ENCODE measurements around the gene WDR82. TPM values are rescaled to one million over a fixed set of nuclear protein-coding genes. Genes with fewer than 3 reads are reported as not detected.

The WDR82 gene
- total and polyA plus RNA-seq, 2 donors (not counting 1 experiment from before 2014, with no cell fraction given): 71.2 to 77.7 TPM

- DNase-seq (ENCODE audit: low read depth in 2 of 2): no peak
- H3K4me1 ChIP-seq (ENCODE audit: control insufficient read depth, extremely low read depth, insufficient read depth, low read length): peaks cover 5% of the 10 kb centered on the region
Measured at GRCh38 chr3:52221563-52222318, 56.7 kb downstream of the WDR82 start.

GRCh38 chr3:52221141-52221562 lies 57.3 kb downstream of the WDR82 start:
- TF ChIP-seq CTCF (conservative IDR thresholded peaks at IDR 0.05 in 1 of 2, IDR thresholded peaks at IDR 0.05 in 1 of 2; ENCODE audit: low read depth in 1 of 2, low read length in 2 of 2): no peak
- no peak for TF ChIP-seq EZH2 (IDR thresholded peaks at IDR 0.05; ENCODE audit: low read length, missing control alignments)

More at GRCh38 chr3:52221563-52222318, 56.7 kb downstream of the WDR82 start:
- no peaks in the 10 kb centered on the region for H4K20me1 ChIP-seq (ENCODE audit: control insufficient read depth, extremely low read depth, insufficient read depth, low read length)
- H3K4me2 ChIP-seq (ENCODE audit: extremely low read depth, insufficient read depth, low read length): no peak overlapping the region
- no peaks in the 10 kb centered on the region for H3K27me3 ChIP-seq (ENCODE audit: control insufficient read depth, insufficient read depth, low read length)
- no peak overlapping the region for H3K4me3 ChIP-seq (replicated peaks in 1 of 4; ENCODE audit: control extremely low read depth in 1 of 4, insufficient read depth in 1 of 4, low read depth in 3 of 4, low read length in 4 of 4)
- H3K36me3 ChIP-seq (ENCODE audit: control insufficient read depth, insufficient read depth, low read length): no peaks in the 10 kb centered on the region
- TF ChIP-seq CTCF (conservative IDR thresholded peaks at IDR 0.05 in 1 of 2, IDR thresholded peaks at IDR 0.05 in 1 of 2; ENCODE audit: low read depth in 1 of 2, low read length in 2 of 2) (no peak), EZH2 (IDR thresholded peaks at IDR 0.05; ENCODE audit: low read length, missing control alignments) (no peak)
- no peak overlapping the region for H3K27ac ChIP-seq (ENCODE audit: insufficient read depth, low read length)
- H3K79me2 ChIP-seq (ENCODE audit: control insufficient read depth, insufficient read depth, low read length): no peaks in the 10 kb centered on the region
- H2AFZ ChIP-seq (ENCODE audit: low read length): no peak overlapping the region
- no peak overlapping the region for H3K9ac ChIP-seq (ENCODE audit: insufficient read depth, low read length)
- no peaks in the 10 kb centered on the region for H3K9me3 ChIP-seq (ENCODE audit: control insufficient read depth, insufficient read depth, low read depth, low read length)

GRCh38 chr3:52220380-52221026 lies 57.9 kb downstream of the WDR82 start:
- Histone ChIP-seq H3K79me2 (ENCODE audit: control insufficient read depth, insufficient read depth, low read length) (no peaks in the 10 kb centered on the region), H3K27me3 (ENCODE audit: control insufficient read depth, insufficient read depth, low read length) (no peaks in the 10 kb centered on the region), H3K4me3 (replicated peaks in 1 of 4; ENCODE audit: control extremely low read depth in 1 of 4, insufficient read depth in 1 of 4, low read depth in 3 of 4, low read length in 4 of 4) (no peak overlapping the region), H3K9ac (ENCODE audit: insufficient read depth, low read length) (no peak overlapping the region), H2AFZ (ENCODE audit: low read length) (no peak overlapping the region), H3K9me3 (ENCODE audit: control insufficient read depth, insufficient read depth, low read depth, low read length) (no peaks in the 10 kb centered on the region), H3K4me1 (ENCODE audit: control insufficient read depth, extremely low read depth, insufficient read depth, low read length) (peaks cover 9% of the 10 kb centered on the region), H3K4me2 (ENCODE audit: extremely low read depth, insufficient read depth, low read length) (no peak overlapping the region), H3K36me3 (ENCODE audit: control insufficient read depth, insufficient read depth, low read length) (no peaks in the 10 kb centered on the region), H4K20me1 (ENCODE audit: control insufficient read depth, extremely low read depth, insufficient read depth, low read length) (no peaks in the 10 kb centered on the region), H3K27ac (ENCODE audit: insufficient read depth, low read length) (no peak overlapping the region)
- peak; percentile 37 to 72 for DNase-seq (ENCODE audit: low read depth in 2 of 2)
- TF ChIP-seq CTCF (conservative IDR thresholded peaks at IDR 0.05 in 1 of 2, IDR thresholded peaks at IDR 0.05 in 1 of 2; ENCODE audit: low read depth in 1 of 2, low read length in 2 of 2) (peak; percentile 90 to 95), EZH2 (IDR thresholded peaks at IDR 0.05; ENCODE audit: low read length, missing control alignments) (no peak)

More at GRCh38 chr3:52221141-52221562, 57.3 kb downstream of the WDR82 start:
- Histone ChIP-seq H3K9me3 (ENCODE audit: control insufficient read depth, insufficient read depth, low read depth, low read length) (no peaks in the 10 kb centered on the region), H2AFZ (ENCODE audit: low read length) (no peak overlapping the region), H3K27ac (ENCODE audit: insufficient read depth, low read length) (no peak overlapping the region), H3K4me2 (ENCODE audit: extremely low read depth, insufficient read depth, low read length) (no peak overlapping the region), H3K27me3 (ENCODE audit: control insufficient read depth, insufficient read depth, low read length) (no peaks in the 10 kb centered on the region), H3K36me3 (ENCODE audit: control insufficient read depth, insufficient read depth, low read length) (no peaks in the 10 kb centered on the region), H3K4me3 (replicated peaks in 1 of 4; ENCODE audit: control extremely low read depth in 1 of 4, insufficient read depth in 1 of 4, low read depth in 3 of 4, low read length in 4 of 4) (no peak overlapping the region), H4K20me1 (ENCODE audit: control insufficient read depth, extremely low read depth, insufficient read depth, low read length) (no peaks in the 10 kb centered on the region), H3K79me2 (ENCODE audit: control insufficient read depth, insufficient read depth, low read length) (no peaks in the 10 kb centered on the region), H3K4me1 (ENCODE audit: control insufficient read depth, extremely low read depth, insufficient read depth, low read length) (peaks cover 9% of the 10 kb centered on the region), H3K9ac (ENCODE audit: insufficient read depth, low read length) (no peak overlapping the region)
- DNase-seq (ENCODE audit: low read depth in 2 of 2): no peak

Measured in fibroblast of lung (primary cell).